Ureter (tissue), 1 donor: ENCODE measurements around the gene SMIM12. TPM values are rescaled to one million over a fixed set of nuclear protein-coding genes. Genes with fewer than 3 reads are reported as not detected.
A peak's percentile ranks its signal among the peaks of the same experiment; 100 is the strongest.
"Not testable (repeated sequence)": the region's sequence is repeated elsewhere in the genome, so short reads cannot be mapped to it uniquely, and the experiment has no call there.

Source experiments
- DNase-seq: peaks from one replicate; pipeline ENCODE4 v3.0.0-alpha.2; 2020; ENCODE audit warnings: low spot score
- total RNA-seq: library from RNA; stranded (reverse); gene quantifications from one replicate; pipeline ENCODE4 v1.2.4, GENCODE V29; 2023
- donor health status: DM: yes; HTN: yes; CAD: no.

The SMIM12 gene
- total RNA-seq, 1 donor from 2014 or later, result 37.6 TPM

DNA sequence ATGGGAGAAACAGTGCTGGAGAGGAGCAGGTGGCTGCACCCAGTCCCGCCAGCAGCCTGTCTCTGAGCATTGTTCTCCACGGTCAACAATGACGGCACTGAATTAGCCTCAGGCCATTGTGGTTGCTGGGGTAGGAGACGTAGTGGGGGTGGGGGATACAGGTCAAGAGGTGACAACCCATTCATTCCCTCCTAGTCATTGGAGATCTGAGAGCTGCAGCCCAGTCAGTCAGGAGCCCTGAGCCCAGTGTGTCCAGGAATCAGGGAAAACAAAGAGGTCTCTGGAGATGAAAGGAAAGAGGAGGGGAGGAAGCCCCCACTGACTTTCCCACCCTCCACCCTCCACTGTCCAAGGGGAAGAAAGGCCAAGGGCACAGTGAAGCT, 15.3 kb downstream of the SMIM12 start:
- DNase-seq, result no peak

DNA sequence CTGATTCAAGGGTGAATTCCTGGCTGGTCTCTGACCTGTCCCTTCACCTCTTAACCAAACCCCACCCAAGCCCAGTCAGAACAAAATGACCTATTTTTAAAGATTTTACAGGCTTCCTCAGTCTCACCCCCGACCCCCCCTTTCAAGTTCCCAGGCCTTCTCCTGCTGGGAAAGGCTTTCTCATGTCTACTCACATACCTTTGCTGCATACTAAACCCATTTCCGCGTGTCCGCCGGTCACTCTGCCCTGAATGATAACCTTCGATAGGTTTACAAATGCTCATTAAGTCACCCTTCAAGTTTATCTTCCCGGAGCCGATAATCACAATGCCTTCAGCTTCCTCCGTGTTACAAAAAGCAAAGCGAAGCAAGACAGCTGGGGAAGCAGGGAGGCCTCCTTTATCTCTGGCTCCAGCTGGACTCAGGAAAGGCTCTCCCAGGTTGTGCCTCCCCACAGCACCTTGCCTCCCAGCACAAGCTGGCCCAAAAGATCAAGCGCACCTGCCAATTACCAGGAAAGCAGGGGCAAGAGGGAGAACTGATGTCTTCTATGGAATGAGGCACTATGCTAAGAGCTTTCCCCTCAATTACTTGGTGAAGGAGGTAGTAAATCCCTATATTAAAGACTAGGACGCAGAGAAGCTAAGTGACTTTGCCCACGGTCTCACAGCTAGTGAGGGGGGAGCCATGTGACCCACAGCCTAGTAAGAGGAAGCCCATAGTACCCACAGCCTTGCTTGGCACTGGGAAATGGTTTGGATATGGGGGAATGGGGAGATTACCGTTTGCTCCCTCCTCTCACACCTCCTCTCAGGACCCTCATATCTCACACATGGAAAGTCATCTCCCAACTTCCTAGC, 15.9 kb downstream of the SMIM12 start:
- DNase-seq, result no peak

DNA sequence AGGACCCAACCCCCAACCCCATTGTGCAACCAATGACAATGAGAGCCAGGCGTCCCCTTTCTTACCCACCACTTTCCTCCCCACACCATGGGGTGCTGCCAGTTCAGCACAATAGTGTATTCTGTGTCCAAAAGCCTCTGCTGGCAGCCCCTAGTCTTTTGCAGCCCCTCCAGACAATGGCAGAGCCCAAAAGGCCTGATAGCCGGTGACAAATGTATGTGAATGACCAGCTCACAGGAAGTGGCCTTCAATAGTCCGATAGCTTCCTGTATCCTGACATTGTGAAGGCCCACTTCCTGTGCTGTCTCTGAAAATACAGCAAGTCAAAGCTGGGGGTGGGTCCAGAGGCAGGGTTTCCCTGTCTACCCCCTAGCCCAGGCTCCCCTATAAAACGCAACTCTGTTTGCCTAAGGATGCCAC, 16.6 kb downstream of the SMIM12 start:
- no peak for DNase-seq

- DNase-seq, result no peak
Measured at GRCh38 chr1:34842073-34842472, 17.5 kb downstream of the SMIM12 start.

DNA sequence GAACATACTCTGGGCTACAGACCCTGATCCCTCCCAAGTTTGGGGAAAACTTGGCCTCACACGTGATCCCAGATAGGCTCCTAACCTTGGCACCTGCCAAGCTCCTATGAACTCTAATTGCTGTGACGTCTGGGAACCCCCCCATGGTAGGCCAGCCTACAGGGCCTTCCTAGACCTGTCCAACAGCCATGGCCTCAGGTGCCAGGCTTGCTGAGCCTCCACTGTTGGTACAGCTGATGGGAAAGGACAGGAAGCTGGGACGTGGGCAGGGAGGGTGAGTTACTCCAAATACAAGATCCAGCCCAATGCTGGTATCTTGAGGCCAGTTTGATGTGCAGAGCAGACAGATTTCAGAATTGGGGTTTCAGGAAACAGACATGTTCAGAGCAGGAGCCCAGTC, 19.1 kb downstream of the SMIM12 start:
- no peak for DNase-seq

GRCh38 chr1:34839526-34840305, 19.8 kb downstream of the SMIM12 start:
- DNase-seq, result no peak

- DNase-seq, result no peak
Measured at GRCh38 chr1:34833711-34834110, 25.8 kb downstream of the SMIM12 start.

GRCh38 chr1:34831721-34832246, 27.8 kb downstream of the SMIM12 start:
- DNase-seq, result no peak

DNA sequence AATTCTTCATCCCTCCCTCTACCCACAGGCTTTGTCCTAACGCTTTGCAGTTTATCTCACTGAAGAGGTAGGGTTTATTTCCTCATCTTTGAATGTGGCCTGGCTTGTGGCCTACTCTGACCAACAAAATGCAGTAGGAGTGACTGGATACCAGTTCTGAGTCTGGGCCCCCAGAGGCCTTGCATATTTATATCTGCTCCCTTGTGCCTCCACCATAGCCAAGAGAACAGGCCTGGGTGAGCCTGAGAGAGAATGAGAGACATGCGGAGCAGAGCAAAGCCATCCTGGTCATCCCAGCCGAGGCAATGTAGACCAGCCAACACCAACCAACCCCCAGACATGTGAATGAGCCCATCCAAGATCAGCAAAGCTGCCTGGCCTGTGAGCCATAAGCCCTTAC, 30.3 kb downstream of the SMIM12 start:
- DNase-seq, result peak; percentile 28

DNA sequence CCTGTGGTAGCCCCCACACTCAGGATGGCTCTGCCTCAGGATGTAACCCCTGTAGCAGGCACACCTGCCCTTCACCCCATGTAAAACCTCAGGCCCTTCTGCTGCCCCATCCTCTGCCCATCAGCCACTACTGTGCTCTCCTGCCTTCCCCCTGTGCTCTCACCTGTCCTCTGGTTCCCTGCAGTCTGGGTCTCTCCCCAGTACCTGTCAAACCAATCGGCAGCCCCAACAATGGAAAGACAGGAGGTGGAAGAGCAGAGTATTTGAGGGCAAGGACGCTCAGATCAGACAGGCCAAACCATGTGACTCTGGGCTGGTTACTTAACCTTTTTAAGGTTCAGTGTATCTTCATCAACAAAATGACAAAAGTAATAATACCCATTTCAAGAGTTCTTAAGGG, 30.9 kb downstream of the SMIM12 start:
- DNase-seq, result no peak

DNA sequence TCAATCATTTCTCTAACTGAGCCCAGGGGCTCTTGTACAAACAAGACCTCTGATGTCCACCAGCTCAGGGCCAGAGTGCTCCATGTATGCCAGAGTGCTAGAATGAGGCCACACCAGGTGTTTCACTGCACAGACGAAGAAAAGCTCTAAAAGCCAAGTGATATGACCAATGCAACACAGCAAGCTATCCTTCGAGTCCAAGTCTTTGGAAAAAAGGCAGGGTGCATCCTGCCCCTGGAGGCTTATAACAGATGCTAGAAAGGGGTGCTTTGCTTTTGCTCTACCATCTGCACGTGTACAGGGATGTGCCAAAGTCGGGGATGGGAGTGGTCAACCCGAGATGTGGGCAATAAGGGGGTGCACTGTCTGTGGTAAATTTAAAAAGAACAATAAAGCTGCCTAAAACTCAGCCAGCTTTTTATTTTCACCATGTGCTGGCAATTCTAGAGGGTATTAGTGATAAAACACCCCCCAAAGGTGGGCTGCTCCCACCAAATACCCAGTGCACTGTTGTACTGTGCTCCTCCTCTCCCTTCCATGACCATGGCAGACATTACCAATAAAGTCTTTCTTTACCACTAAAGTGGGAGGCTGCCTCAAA, 32.1 kb downstream of the SMIM12 start:
- no peak for DNase-seq

GRCh38 chr1:34825455-34826091, 34.0 kb downstream of the SMIM12 start:
- DNase-seq, result no peak

DNA sequence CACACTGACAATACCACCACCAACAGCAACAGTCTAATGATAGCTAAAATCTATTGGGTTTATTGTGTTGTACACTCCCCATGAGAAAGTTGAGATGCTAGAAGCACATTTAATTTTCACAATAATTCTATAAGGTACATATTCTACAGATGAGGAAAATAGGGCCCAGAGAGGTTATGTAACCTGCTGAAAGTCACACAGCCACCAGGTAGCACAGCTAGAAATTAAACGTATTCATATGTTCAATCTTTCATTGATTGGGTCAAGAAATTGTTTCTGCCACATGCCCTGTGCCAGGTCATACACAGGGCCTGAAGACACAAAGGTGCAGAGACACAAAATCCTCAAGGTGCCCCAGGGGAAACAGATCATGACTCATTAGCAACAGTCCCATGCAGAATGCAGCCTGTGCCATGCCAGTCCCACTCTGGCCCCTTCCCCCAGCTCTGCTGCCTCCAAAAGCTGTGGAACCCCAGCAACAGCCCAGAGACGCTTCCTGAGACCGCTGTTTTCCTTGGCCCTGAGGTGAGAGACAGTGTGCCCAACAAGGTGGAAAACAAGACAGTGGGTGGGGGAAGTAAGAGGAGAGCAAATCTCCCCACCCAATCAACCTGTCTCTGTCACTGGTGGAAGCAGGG, 34.6 kb downstream of the SMIM12 start:
- no peak for DNase-seq

GRCh38 chr1:34822202-34822601, 37.3 kb downstream of the SMIM12 start:
- DNase-seq, result no peak

DNA sequence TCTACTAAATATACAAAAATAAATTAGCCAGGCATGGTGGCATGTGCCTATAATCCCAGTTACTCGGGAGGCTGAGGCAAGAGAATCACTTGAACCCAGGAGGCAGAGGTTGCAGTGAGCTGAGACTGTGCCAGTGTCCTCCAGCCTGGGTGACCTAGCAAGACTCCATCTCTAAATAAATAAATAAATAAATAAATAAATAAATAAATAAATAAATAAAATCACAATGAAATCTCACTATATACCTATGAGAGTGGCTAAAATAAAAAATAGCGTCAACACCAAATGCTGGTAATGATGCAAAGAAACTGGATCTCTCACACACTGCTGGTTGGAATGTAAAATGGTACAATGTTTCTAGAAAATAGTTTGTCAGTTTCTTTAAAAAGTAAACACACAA, 40.7 kb downstream of the SMIM12 start:
- not testable (repeated sequence) for DNase-seq

- no peak for DNase-seq
Measured at GRCh38 chr1:34816778-34817177, 42.8 kb downstream of the SMIM12 start.

- no peak for DNase-seq
Measured at GRCh38 chr1:34816332-34816731, 43.2 kb downstream of the SMIM12 start.

GRCh38 chr1:34810781-34811180, 48.8 kb downstream of the SMIM12 start:
- not testable (repeated sequence) for DNase-seq

DNA sequence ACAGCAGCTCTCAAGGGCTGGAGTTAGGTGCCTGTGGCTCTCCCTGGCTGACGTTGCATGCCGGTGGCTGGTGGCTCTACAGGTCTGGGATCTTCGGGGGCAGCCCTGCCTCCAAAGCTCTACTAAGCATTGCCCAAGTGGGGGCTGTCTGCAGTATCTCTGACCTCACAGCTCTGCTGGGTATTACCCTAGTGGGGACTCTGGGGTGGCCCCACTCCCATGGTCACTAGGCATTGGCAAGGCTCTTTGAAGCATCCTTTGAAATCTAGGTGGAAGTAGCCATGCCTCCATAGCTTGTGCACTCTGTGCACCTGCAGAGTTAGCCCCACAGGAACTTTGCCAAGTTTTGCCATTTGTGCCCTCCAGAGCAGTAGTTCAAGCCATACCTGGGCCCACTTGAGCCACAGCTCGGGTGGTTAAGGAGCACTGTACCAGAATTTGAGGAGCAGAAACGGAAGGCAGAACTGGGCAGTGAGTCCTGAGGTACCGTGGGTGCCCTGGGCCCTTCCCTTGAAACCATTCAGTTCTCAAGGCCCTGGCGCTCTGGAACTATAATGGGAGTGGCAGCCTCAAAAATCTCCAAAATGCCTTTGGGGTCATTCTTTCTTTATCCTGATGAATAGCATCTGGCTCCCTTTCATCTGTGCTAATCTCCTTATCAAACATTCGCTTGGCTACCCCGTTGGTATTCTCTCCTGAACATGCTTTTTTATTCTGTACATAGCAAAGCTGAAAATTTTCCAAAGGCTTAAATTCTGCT, 51.3 kb downstream of the SMIM12 start:
- no peak for DNase-seq

GRCh38 chr1:34806396-34806795, 53.2 kb downstream of the SMIM12 start:
- no peak for DNase-seq

GRCh38 chr1:34803770-34804169, 55.8 kb downstream of the SMIM12 start:
- no peak for DNase-seq
